GM23338 (cell line): Measurements from ENCODE around the gene FYN. TPM values are rescaled to one million over a fixed set of nuclear protein-coding genes. Genes with fewer than 3 reads are reported as not detected.

Experiments
- ATAC-seq: fragments of 200-7000 bp; cut with Tn5 transposase; 3 replicates; pipeline ENCODE4 v1.9.1; 2020
- DNase-seq: peaks from one replicate; pipeline ENCODE4 v3.0.0-alpha.2; 2015; ENCODE audit warnings: low spot score
- H2AFZ ChIP-seq: fragments of 200-600 bp; sonication (generic); 2 replicates; pipeline ENCODE4 v1.8.0; 2016; ENCODE audit warnings: antibody characterized with exemption, mild to moderate bottlenecking, moderate library complexity
- H3F3A ChIP-seq: fragments of 200-600 bp; sonication (generic); replicated peaks from 2 replicates; pipeline ENCODE4 v1.8.0; 2017; ENCODE audit warnings: antibody characterized with exemption, mixed run types, low read depth
- H3K27ac ChIP-seq: fragments of 200-600 bp; sonication (generic); 2 replicates; pipeline ENCODE4 v1.6.1; 2016; ENCODE audit warnings: low read depth
- H3K27me3 ChIP-seq: fragments of 200-600 bp; sonication (generic); 2 replicates; pipeline ENCODE4 v1.8.0; 2016; ENCODE audit warnings: mild to moderate bottlenecking, mixed run types, moderate library complexity; ENCODE audit not compliant: insufficient read depth
- H3K36me3 ChIP-seq: fragments of 200-600 bp; sonication (generic); 2 replicates; pipeline ENCODE4 v1.8.0; 2016; ENCODE audit warnings: mild to moderate bottlenecking; ENCODE audit not compliant: insufficient read depth
- H3K4me1 ChIP-seq: fragments of 200-600 bp; sonication (generic); 2 replicates; pipeline ENCODE4 v1.8.0; 2016; ENCODE audit warnings: mild to moderate bottlenecking, moderate library complexity; ENCODE audit not compliant: insufficient read depth
- H3K4me2 ChIP-seq: fragments of 200-600 bp; sonication (generic); 2 replicates; pipeline ENCODE4 v1.7.1; 2017; ENCODE audit warnings: mixed run types
- H3K4me3 ChIP-seq: fragments of 200-600 bp; sonication (generic); 2 replicates; pipeline ENCODE4 v1.6.1; 2016; ENCODE audit warnings: mixed run types
- H3K79me2 ChIP-seq: fragments of 200-600 bp; sonication (generic); replicated peaks from 2 replicates; pipeline ENCODE4 v1.8.0; 2017; ENCODE audit warnings: mild to moderate bottlenecking; ENCODE audit not compliant: insufficient read depth
- H3K9me2 ChIP-seq: fragments of 200-600 bp; sonication (generic); 2 replicates; pipeline ENCODE4 v1.8.0; 2017; ENCODE audit not compliant: insufficient read depth
- H4K20me1 ChIP-seq: fragments of 200-600 bp; sonication (generic); replicated peaks from 2 replicates; pipeline ENCODE4 v1.8.0; 2017; ENCODE audit warnings: mild to moderate bottlenecking; ENCODE audit not compliant: insufficient read depth
- H3K27ac Mint-ChIP-seq: 2 replicates; pipeline ENCODE4 v1.8.0; 2020; ENCODE audit warnings: inconsistent platforms, mild to moderate bottlenecking, moderate library complexity, mixed read lengths
- H3K27me3 Mint-ChIP-seq: 3 replicates; pipeline ENCODE4 v1.8.0; 2022; ENCODE audit warnings: low read depth, mild to moderate bottlenecking, moderate library complexity, mixed read lengths, inconsistent platforms; ENCODE audit not compliant: insufficient read depth, poor library complexity
- H3K36me3 Mint-ChIP-seq: 3 replicates; pipeline ENCODE4 v1.8.0; 2021; ENCODE audit warnings: low read depth, mild to moderate bottlenecking, inconsistent platforms, moderate library complexity, mixed read lengths
- H3K4me1 Mint-ChIP-seq: 3 replicates; pipeline ENCODE4 v1.8.0; 2020; ENCODE audit warnings: mild to moderate bottlenecking, inconsistent platforms, mixed read lengths
- H3K4me3 Mint-ChIP-seq: 3 replicates; pipeline ENCODE4 v1.8.0; 2021; ENCODE audit warnings: moderate library complexity, mild to moderate bottlenecking, inconsistent platforms, mixed read lengths
- H3K9me3 Mint-ChIP-seq: 3 replicates; pipeline ENCODE4 v1.8.0; 2020; ENCODE audit warnings: moderate library complexity, mild to moderate bottlenecking, inconsistent platforms, mixed read lengths
- CREB1 ChIP-seq: fragments of 250-450 bp; sonication (Bioruptor Pico); IDR thresholded peaks from 2 replicates; pipeline ENCODE4 v1.5.0; 2020; ENCODE audit warnings: low read depth, mild to moderate bottlenecking, moderate library complexity
- EZH2 ChIP-seq: fragments of 200-600 bp; sonication (generic); IDR thresholded peaks from one replicate; pipeline ENCODE4 v1.8.0; 2017; ENCODE audit warnings: antibody characterized with exemption, mild to moderate bottlenecking, low read depth; ENCODE audit not compliant: unreplicated experiment
- EZH2phosphoT487 ChIP-seq: fragments of 200-600 bp; sonication (generic); IDR thresholded peaks from one replicate; pipeline ENCODE4 v1.8.1; 2018; ENCODE audit warnings: antibody characterized with exemption; ENCODE audit not compliant: unreplicated experiment
- NANOG ChIP-seq: IDR thresholded peaks from 2 replicates; pipeline ENCODE4 v1.6.1; 2016; ENCODE audit warnings: antibody characterized with exemption, borderline replicate concordance
- POLR2AphosphoS5 ChIP-seq: IDR thresholded peaks from 2 replicates; pipeline ENCODE4 v1.6.1; 2016; ENCODE audit warnings: antibody characterized with exemption, low read depth
- STAT1 ChIP-seq: IDR thresholded peaks from one replicate; pipeline ENCODE4 v1.6.1; 2016; ENCODE audit warnings: antibody characterized with exemption; ENCODE audit not compliant: unreplicated experiment
- ZNF114 ChIP-seq: fragments of 250-450 bp; sonication (Bioruptor Pico); IDR thresholded peaks from 2 replicates; pipeline ENCODE4 v1.5.0; 2020; ENCODE audit warnings: mild to moderate bottlenecking, moderate library complexity
- ZNF331 ChIP-seq: fragments of 250-450 bp; sonication (Bioruptor Pico); IDR thresholded peaks from 2 replicates; pipeline ENCODE4 v1.5.0; 2020; ENCODE audit warnings: low read depth, mild to moderate bottlenecking, moderate library complexity
- polyA plus RNA-seq: library from polyadenylated mRNA; unstranded; fragments of >200 nt; fragmentation: Nextera tagmentation; extraction: Ambion mirVana; gene quantifications from 2 replicates; pipeline ENCODE4 v1.2.1, GENCODE V29; 2016
- total RNA-seq: library from RNA; depleted of rRNA; stranded (reverse); fragments of >200 nt; shearing (Covaris generic); gene quantifications from 2 replicates; pipeline ENCODE4 v1.2.3, GENCODE V29; 2014
- TF ChIP-seq, protein P1 (sequence below): IDR thresholded peaks from one replicate; pipeline ENCODE4 v1.6.1; 2018; ENCODE audit warnings: antibody characterized with exemption; ENCODE audit not compliant: unreplicated experiment
- TF ChIP-seq, protein P2 (sequence below), 2 experiments: fragments of 200-600 bp in 1 of 2; sonication (generic) in 1 of 2; conservative IDR thresholded peaks; 2 replicates each; pipeline versions ENCODE4 v1.5.1 to v1.6.1; 2016 to 2017; ENCODE audit warnings: antibody characterized with exemption in 2 of 2, low read depth in 2 of 2, mild to moderate bottlenecking in 2 of 2, moderate library complexity in 1 of 2

The FYN gene
- total and polyA plus RNA-seq, 2 experiments from 2014 or later = 46.8 to 143 TPM

DNA sequence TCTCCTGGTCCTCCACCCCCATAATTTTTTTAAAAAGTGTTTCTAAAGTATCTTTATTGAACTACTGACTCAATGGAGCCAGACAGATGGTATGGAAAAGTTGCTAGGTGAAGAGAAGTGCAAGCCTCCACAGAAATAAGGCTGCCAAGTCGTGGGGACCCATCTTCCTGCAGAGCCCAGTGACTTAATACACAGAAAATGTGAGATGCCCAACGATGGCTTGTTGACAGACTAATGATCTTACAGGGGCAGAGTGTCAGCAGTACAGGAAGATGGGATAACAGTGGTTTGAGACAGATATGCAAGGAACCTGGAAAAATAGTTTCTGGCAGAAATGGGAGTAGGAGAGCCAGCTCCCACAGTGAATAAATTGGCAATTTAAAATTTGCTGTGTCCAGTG is 43.3 kb downstream of the FYN start:
- no peak overlapping the region for H3K4me3 Mint-ChIP-seq

DNA sequence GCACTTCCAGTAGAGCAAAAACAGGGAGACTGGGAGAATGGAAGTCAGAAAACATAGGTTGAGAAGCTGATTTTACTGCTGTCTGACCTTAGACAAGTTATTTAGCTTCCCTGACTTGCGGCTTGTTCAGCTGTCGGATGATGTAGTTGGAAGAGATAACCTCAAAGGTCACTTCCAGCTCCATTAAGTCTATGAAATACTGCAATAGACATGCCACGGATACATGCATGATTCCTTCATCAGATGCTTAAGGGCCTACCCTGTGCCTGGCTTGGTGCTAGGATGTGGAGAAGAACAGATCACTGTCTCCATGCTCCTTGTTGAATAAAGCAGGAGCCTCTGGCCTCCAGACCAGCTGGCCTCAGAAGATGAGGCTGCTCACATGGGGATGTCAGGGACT is 43.7 kb downstream of the FYN start:
- H3K4me2 ChIP-seq = no peak overlapping the region
- H3K4me3 ChIP-seq = no peak overlapping the region
- H3K4me1 Mint-ChIP-seq = peaks cover 4% of the 10 kb centered on the region; the same call in 1 of the 3 replicates
- peaks cover 3% of the 10 kb centered on the region for H4K20me1 ChIP-seq
- no peak overlapping the region for H3K4me3 Mint-ChIP-seq
- no peaks in the 10 kb centered on the region for H3F3A ChIP-seq
- no peaks in the 10 kb centered on the region for H3K9me2 ChIP-seq
- peaks cover under 1% of the 10 kb centered on the region; the same call in 1 of the 3 replicates for H3K36me3 Mint-ChIP-seq
- no peaks in the 10 kb centered on the region; the same call in 1 of the 2 replicates for H3K36me3 ChIP-seq
- no peaks in the 10 kb centered on the region for H3K9me3 Mint-ChIP-seq
- H2AFZ ChIP-seq = no peak overlapping the region
- TF ChIP-seq EZH2 = no peak
- TF ChIP-seq, protein P1, sequence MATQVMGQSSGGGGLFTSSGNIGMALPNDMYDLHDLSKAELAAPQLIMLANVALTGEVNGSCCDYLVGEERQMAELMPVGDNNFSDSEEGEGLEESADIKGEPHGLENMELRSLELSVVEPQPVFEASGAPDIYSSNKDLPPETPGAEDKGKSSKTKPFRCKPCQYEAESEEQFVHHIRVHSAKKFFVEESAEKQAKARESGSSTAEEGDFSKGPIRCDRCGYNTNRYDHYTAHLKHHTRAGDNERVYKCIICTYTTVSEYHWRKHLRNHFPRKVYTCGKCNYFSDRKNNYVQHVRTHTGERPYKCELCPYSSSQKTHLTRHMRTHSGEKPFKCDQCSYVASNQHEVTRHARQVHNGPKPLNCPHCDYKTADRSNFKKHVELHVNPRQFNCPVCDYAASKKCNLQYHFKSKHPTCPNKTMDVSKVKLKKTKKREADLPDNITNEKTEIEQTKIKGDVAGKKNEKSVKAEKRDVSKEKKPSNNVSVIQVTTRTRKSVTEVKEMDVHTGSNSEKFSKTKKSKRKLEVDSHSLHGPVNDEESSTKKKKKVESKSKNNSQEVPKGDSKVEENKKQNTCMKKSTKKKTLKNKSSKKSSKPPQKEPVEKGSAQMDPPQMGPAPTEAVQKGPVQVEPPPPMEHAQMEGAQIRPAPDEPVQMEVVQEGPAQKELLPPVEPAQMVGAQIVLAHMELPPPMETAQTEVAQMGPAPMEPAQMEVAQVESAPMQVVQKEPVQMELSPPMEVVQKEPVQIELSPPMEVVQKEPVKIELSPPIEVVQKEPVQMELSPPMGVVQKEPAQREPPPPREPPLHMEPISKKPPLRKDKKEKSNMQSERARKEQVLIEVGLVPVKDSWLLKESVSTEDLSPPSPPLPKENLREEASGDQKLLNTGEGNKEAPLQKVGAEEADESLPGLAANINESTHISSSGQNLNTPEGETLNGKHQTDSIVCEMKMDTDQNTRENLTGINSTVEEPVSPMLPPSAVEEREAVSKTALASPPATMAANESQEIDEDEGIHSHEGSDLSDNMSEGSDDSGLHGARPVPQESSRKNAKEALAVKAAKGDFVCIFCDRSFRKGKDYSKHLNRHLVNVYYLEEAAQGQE = no peak
- H3K27ac ChIP-seq = no peak overlapping the region
- peaks cover 4% of the 10 kb centered on the region; the same call in 1 of the 2 replicates for H3K4me1 ChIP-seq
- H3K27ac Mint-ChIP-seq = no peak overlapping the region
- ATAC-seq (no peak), DNase-seq (no peak)
- no peaks in the 10 kb centered on the region for H3K27me3 ChIP-seq
- peaks cover 6% of the 10 kb centered on the region; the same call in 1 of the 2 replicates for H3K79me2 ChIP-seq
- H3K27me3 Mint-ChIP-seq = no peaks in the 10 kb centered on the region

More for the DNA sequence above, 43.3 kb downstream of the FYN start:
- peaks cover 3% of the 10 kb centered on the region; the same call in 2 of the 3 replicates for H3K4me1 Mint-ChIP-seq
- H3K4me3 ChIP-seq = no peak overlapping the region
- H3K27ac Mint-ChIP-seq = no peak overlapping the region
- H3F3A ChIP-seq = no peaks in the 10 kb centered on the region
- no peak for TF ChIP-seq EZH2phosphoT487
- TF ChIP-seq, protein P2, sequence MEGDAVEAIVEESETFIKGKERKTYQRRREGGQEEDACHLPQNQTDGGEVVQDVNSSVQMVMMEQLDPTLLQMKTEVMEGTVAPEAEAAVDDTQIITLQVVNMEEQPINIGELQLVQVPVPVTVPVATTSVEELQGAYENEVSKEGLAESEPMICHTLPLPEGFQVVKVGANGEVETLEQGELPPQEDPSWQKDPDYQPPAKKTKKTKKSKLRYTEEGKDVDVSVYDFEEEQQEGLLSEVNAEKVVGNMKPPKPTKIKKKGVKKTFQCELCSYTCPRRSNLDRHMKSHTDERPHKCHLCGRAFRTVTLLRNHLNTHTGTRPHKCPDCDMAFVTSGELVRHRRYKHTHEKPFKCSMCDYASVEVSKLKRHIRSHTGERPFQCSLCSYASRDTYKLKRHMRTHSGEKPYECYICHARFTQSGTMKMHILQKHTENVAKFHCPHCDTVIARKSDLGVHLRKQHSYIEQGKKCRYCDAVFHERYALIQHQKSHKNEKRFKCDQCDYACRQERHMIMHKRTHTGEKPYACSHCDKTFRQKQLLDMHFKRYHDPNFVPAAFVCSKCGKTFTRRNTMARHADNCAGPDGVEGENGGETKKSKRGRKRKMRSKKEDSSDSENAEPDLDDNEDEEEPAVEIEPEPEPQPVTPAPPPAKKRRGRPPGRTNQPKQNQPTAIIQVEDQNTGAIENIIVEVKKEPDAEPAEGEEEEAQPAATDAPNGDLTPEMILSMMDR (conservative IDR thresholded peaks at IDR 0.05; ENCODE audit: low read depth in 2 of 2) = no peak
- TF ChIP-seq STAT1 = no peak
- TF ChIP-seq, protein P1 = no peak
- TF ChIP-seq ZNF114 (CRISPR knock-in tag) = no peak
- TF ChIP-seq POLR2AphosphoS5 = no peak
- no peak for TF ChIP-seq CREB1 (CRISPR knock-in tag)
- no peak for TF ChIP-seq NANOG
- TF ChIP-seq ZNF331 = no peak
- no peaks in the 10 kb centered on the region for H3K27me3 ChIP-seq
- H3K9me2 ChIP-seq = no peaks in the 10 kb centered on the region
- peaks cover 4% of the 10 kb centered on the region; the same call in 1 of the 2 replicates for H3K4me1 ChIP-seq
- ATAC-seq (no peak), DNase-seq (no peak)
- H3K36me3 Mint-ChIP-seq = peaks cover 3% of the 10 kb centered on the region; the same call in 2 of the 3 replicates
- H3K27ac ChIP-seq = no peak overlapping the region
- no peaks in the 10 kb centered on the region for H3K9me3 Mint-ChIP-seq
- no peaks in the 10 kb centered on the region; the same call in 1 of the 2 replicates for H3K36me3 ChIP-seq
- no peak overlapping the region for H3K4me2 ChIP-seq
- no peak overlapping the region for H2AFZ ChIP-seq
- H3K27me3 Mint-ChIP-seq = no peaks in the 10 kb centered on the region
- H4K20me1 ChIP-seq = peaks cover 3% of the 10 kb centered on the region
- H3K79me2 ChIP-seq = peaks cover 9% of the 10 kb centered on the region; the same call in 1 of the 2 replicates
